Endodermal cell (in vitro differentiated cells): ENCODE data around the gene FRG2. TPM values are rescaled to one million over a fixed set of nuclear protein-coding genes. Genes with fewer than 3 reads are reported as not detected.
"Not testable (repeated sequence)": the region's sequence is repeated elsewhere in the genome, so short reads cannot be mapped to it uniquely, and the experiment has no call there.

Source experiments
- DNase-seq: peaks from one replicate; pipeline ENCODE4 v3.0.0-alpha.2; 2017
- H3K27ac ChIP-seq: 2 replicates; pipeline ENCODE4 v1.5.1; 2013; ENCODE audit warnings: mild to moderate bottlenecking, low read depth, low read length, moderate library complexity
- H3K27me3 ChIP-seq: 2 replicates; pipeline ENCODE4 v1.6.1; 2013; ENCODE audit warnings: mild to moderate bottlenecking, low read length, moderate library complexity; ENCODE audit not compliant: insufficient read depth, control insufficient read depth, poor library complexity, severe bottlenecking
- H3K36me3 ChIP-seq: 2 replicates; pipeline ENCODE4 v1.7.0; 2013; ENCODE audit warnings: mild to moderate bottlenecking, low read length, moderate library complexity; ENCODE audit not compliant: control insufficient read depth, insufficient read depth
- H3K4me1 ChIP-seq: one replicate; pipeline ENCODE4 v1.7.0; 2013; ENCODE audit warnings: low read length; ENCODE audit not compliant: control insufficient read depth, insufficient read depth
- H3K4me3 ChIP-seq: 2 replicates; pipeline ENCODE4 v1.5.1; 2013; ENCODE audit warnings: mild to moderate bottlenecking, low read length, moderate library complexity
- H3K9ac ChIP-seq: 2 replicates; pipeline ENCODE4 v1.6.1; 2013; ENCODE audit warnings: mild to moderate bottlenecking, low read length, moderate library complexity; ENCODE audit not compliant: poor library complexity, severe bottlenecking; ENCODE audit errors: extremely low read depth
- H3K9me3 ChIP-seq: 2 replicates; pipeline ENCODE4 v1.6.1; 2013; ENCODE audit warnings: mild to moderate bottlenecking, low read length, moderate library complexity; ENCODE audit not compliant: control insufficient read depth
- H3K27ac Mint-ChIP-seq: 2 replicates; pipeline ENCODE4 v1.8.0; 2020; ENCODE audit warnings: mixed read lengths
- H3K27me3 Mint-ChIP-seq: 2 replicates; pipeline ENCODE4 v1.8.0; 2021; ENCODE audit warnings: mild to moderate bottlenecking, mixed read lengths; ENCODE audit not compliant: insufficient read depth
- H3K36me3 Mint-ChIP-seq: 2 replicates; pipeline ENCODE4 v1.8.0; 2020; ENCODE audit warnings: low read depth, mixed read lengths
- H3K4me1 Mint-ChIP-seq: 2 replicates; pipeline ENCODE4 v1.8.0; 2020; ENCODE audit warnings: mixed read lengths
- H3K4me3 Mint-ChIP-seq: 2 replicates; pipeline ENCODE4 v1.8.0; 2020; ENCODE audit warnings: mild to moderate bottlenecking, moderate library complexity, mixed read lengths
- H3K9me3 Mint-ChIP-seq: 2 replicates; pipeline ENCODE4 v1.8.0; 2020; ENCODE audit warnings: mild to moderate bottlenecking, mixed read lengths
- WGBS, 2 experiments: methylation state at CpG; one replicate each; pipeline versions ENCODE4 v1.1.5 to v1.1.7; 2013; ENCODE audit warnings: missing lambda C conversion rate in 2 of 2, mixed read lengths in 1 of 2; ENCODE audit not compliant: insufficient coverage in 1 of 2, insufficient read length in 1 of 2; 5-methylcytosine and 5-hydroxymethylcytosine counted together
- total RNA-seq, 2 donors: library from RNA; stranded (reverse); fragmentation: NEBNext Ultra II Directional in 1 of 2; extraction: Animal tissue kit (Norgen Biotek cat#: 25700) in 1 of 2; gene quantifications; 2 replicates in 1 of 2; 3 replicates in 1 of 2; pipeline ENCODE4 v1.2.1, GENCODE V29; 2021

FRG2 gene
- total RNA-seq, 2 donors from 2014 or later: not detected

DNA sequence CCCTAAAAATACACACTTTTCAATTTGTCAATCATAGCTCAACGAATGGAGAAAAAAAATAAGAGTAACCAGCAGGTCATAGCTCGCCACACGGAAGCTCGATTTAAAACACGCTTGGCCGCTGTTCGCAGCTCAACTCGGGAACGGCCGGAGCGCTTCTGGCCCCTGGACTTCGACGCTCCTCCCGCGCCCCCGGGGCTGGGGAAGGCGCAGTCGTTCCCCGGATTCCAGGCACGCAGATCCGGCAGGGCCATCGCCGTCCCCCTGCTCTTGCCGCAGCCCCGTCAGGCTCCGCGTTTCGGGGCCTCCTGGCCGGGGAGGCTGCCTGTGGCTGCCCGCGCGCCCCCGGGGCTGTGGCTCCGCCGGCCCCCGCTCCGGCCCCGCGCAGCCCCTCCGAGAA lies 13.8 kb upstream of the FRG2 start:
- not testable (repeated sequence) for H3K27me3 ChIP-seq, H3K27me3 Mint-ChIP-seq, H3K4me3 Mint-ChIP-seq, H3K27ac ChIP-seq, H3K4me1 Mint-ChIP-seq, H3K4me3 ChIP-seq, H3K36me3 Mint-ChIP-seq, H3K9me3 ChIP-seq, H3K9ac ChIP-seq, H3K27ac Mint-ChIP-seq, H3K4me1 ChIP-seq, DNase-seq, H3K36me3 ChIP-seq
- peaks cover 18% of the 10 kb centered on the region for H3K9me3 Mint-ChIP-seq
- 89% methylated on average over 22 of the region's 40 CpGs; no CpG with 5 or more reads in 1 of the 2 experiments for WGBS, 2 experiments

DNA sequence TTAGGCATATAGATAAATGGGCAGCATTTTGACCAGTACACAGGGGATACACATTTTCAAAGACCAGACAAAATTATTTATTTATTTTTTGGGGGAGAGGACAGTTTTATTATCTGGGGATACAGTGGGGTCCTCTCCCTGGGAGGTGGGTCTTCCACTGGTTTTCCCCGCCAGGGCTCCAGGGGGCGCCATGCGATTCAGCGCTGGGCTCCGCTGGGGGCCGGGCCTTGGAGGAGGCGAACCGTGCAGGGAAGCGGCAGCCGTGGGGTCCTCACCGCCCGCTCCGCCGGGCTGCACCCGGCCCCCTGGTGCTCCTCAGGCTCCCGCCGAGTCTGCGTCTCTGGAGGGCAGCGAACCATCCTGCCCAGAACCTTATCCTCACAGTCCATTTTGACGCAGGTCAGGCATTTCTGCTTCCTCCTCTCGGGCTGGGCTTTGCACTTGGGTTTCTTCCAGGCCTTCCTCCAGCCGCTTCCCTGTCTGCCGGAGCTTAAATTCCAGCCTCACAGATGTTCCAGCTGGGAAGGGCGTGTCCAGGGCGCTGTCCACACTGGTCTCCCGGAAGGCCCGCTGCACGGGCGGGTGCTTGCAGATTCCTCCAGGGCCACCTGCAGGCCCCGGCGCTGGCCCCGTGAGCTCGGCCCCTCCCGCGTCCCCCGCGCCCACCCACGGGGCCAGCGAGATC lies 10.8 kb upstream of the FRG2 start:
- H3K27me3 Mint-ChIP-seq, H3K4me3 Mint-ChIP-seq: not testable (repeated sequence)

DNA sequence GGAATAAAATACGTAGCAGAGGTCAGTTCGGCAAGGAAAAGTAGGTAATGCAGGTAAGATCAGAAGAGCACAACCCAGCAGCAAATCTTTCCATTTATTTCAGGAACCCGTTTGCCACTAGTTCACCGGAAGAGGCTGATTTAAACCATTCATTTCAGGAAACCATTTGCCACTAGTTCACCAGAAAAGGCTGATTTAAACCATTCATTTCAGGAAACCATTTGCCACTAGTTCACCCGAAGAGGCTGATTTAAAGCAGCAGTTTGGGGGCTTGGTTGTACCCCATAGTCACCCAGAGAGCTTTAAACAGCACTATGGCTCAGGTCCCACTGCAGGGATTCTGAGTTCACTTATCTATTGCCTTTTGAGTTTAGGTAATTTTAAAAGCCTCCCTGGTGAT lies 4.2 kb upstream of the FRG2 start:
- H3K36me3 Mint-ChIP-seq, H3K27me3 ChIP-seq, H3K36me3 ChIP-seq, DNase-seq, H3K4me3 Mint-ChIP-seq, H3K4me1 ChIP-seq, H3K27me3 Mint-ChIP-seq, H3K27ac ChIP-seq, H3K27ac Mint-ChIP-seq, H3K4me3 ChIP-seq, H3K9ac ChIP-seq, H3K4me1 Mint-ChIP-seq: not testable (repeated sequence)
- 86% methylated on average over 1 of the region's 5 CpGs; no CpG with 5 or more reads in 1 of the 2 experiments for WGBS, 2 experiments
- H3K9me3 ChIP-seq: peaks cover 12% of the 10 kb centered on the region
- H3K9me3 Mint-ChIP-seq: peaks cover 25% of the 10 kb centered on the region

More for the DNA sequence above, 10.8 kb upstream of the FRG2 start:
- not testable (repeated sequence) for H3K36me3 Mint-ChIP-seq, H3K27ac Mint-ChIP-seq, H3K36me3 ChIP-seq, H3K4me1 ChIP-seq, H3K27me3 ChIP-seq, H3K4me3 ChIP-seq, DNase-seq, H3K9ac ChIP-seq, H3K4me1 Mint-ChIP-seq, H3K27ac ChIP-seq
- WGBS, 2 experiments: 75% methylated on average over 1 of the region's 39 CpGs; no CpG with 5 or more reads in 1 of the 2 experiments
- peaks cover 18% of the 10 kb centered on the region for H3K9me3 ChIP-seq
- peaks cover 37% of the 10 kb centered on the region for H3K9me3 Mint-ChIP-seq

DNA sequence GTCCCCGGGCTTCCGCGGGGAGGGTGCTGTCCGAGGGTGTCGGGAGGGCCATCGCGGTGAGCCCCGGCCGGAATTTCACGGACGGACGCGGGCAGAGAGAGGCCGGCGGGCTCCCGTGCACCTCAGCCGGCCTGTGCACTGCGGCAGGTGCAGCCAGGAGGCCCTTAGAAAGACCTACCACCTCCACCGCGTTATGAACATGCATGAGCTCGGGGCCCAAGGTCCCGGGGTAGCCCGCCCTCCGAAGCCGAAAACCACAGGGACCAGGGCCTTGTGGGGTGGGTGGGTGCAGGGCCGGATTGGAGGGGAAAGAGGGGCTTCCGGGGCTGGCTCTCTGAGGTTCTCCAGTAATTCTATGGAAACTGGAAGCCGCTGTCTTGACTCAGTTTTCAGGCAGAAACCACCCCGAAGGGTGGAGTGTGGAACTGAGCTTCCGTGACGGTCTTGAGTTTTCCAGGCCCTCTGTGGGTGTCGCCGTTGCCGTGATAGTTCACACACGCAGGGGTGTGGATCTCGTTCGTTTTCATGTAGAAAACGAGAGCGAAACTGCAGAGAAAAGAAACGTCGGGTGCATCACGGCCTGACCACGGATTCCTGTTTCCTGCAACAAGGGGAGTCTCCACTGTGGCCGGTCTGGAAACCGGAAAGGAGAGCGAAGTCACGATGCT lies 4.3 kb downstream of the FRG2 start:
- peak; percentile 47 for DNase-seq
- not testable (repeated sequence) for H3K27ac Mint-ChIP-seq, H3K27me3 Mint-ChIP-seq

DNA sequence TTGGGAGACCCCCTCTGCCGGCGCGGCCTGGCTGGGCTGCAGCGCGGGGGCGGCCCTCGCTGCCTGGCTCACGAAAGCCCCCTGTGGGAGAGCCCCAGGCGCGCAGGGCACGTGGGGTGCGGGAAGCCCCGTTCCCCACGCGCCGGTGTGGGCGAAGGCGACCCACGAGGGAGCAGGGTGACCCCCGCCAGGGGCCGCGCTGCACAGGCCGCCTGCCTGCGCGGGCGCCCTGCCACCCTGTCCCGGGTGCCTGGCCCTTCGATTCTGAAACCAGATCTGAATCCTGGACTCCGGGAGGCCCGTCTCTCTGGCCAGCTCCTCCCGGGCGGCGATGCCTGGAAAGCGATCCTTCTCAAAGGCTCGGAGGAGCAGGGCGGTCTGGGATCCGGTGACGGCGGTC lies 5.1 kb downstream of the FRG2 start:
- not testable (repeated sequence) for H3K27ac ChIP-seq

More for the DNA sequence above, 4.3 kb downstream of the FRG2 start:
- H3K27me3 ChIP-seq, H3K9me3 ChIP-seq, H3K27ac ChIP-seq, H3K4me3 ChIP-seq, H3K36me3 ChIP-seq, H3K36me3 Mint-ChIP-seq, H3K4me1 ChIP-seq, H3K4me1 Mint-ChIP-seq, H3K4me3 Mint-ChIP-seq, H3K9ac ChIP-seq: not testable (repeated sequence)
- WGBS, 2 experiments: 82 to 87% methylated on average over 10 to 31 of the region's 47 CpGs
- peaks cover 41% of the 10 kb centered on the region for H3K9me3 Mint-ChIP-seq

More for the DNA sequence above, 5.1 kb downstream of the FRG2 start:
- DNase-seq, H3K4me1 ChIP-seq, H3K9me3 ChIP-seq, H3K27ac Mint-ChIP-seq, H3K4me3 Mint-ChIP-seq, H3K36me3 Mint-ChIP-seq, H3K27me3 ChIP-seq, H3K36me3 ChIP-seq, H3K4me3 ChIP-seq, H3K4me1 Mint-ChIP-seq, H3K27me3 Mint-ChIP-seq, H3K9ac ChIP-seq: not testable (repeated sequence)
- WGBS, 2 experiments: 53 to 63% methylated on average over 14 to 20 of the region's 39 CpGs
- peaks cover 45% of the 10 kb centered on the region for H3K9me3 Mint-ChIP-seq
